Uterus (tissue), 4 donors: ENCODE measurements around the gene RASAL1. TPM values are rescaled to one million over a fixed set of nuclear protein-coding genes. Genes with fewer than 3 reads are reported as not detected.

Source experiments
- DNase-seq, 2 donors: peaks; one replicate each; pipeline ENCODE4 v3.0.0-alpha.2; 2019 to 2020
- H3K27ac ChIP-seq, 2 donors: fragments of 200-600 bp; sonication (generic); 1 replicate in 1 of 2; 2 replicates in 1 of 2; pipeline ENCODE4 v1.5.1; 2016 to 2018
- H3K27me3 ChIP-seq, 2 donors: fragments of 200-600 bp; sonication (generic); one replicate each; pipeline ENCODE4 v1.5.1; 2018 to 2019; ENCODE audit warnings: control low read depth in 1 of 2
- H3K36me3 ChIP-seq, 2 donors: fragments of 200-600 bp; sonication (generic); one replicate each; pipeline ENCODE4 v1.5.1; 2019; ENCODE audit warnings: control low read depth in 1 of 2
- H3K4me1 ChIP-seq, 2 donors: fragments of 200-600 bp; sonication (generic); one replicate each; pipeline ENCODE4 v1.5.1; 2018 to 2019; ENCODE audit warnings: control low read depth in 1 of 2
- H3K4me3 ChIP-seq, 2 donors: fragments of 200-600 bp; sonication (generic); 1 replicate in 1 of 2; 2 replicates in 1 of 2; pipeline ENCODE4 v1.5.1; 2018 to 2019; ENCODE audit warnings: mild to moderate bottlenecking in 1 of 2
- H3K9me3 ChIP-seq, 2 donors: fragments of 200-600 bp; sonication (generic); one replicate each; pipeline ENCODE4 v1.5.1; 2019; ENCODE audit warnings: control low read depth in 1 of 2
- CTCF ChIP-seq, 4 experiments: fragments of 200-600 bp in 2 of 4; fragments of 450-650 bp in 2 of 4; sonication (generic) in 2 of 4; IDR thresholded peaks; one replicate each; pipeline ENCODE4 v1.5.1; 2016 to 2019; ENCODE audit warnings: antibody characterized with exemption in 4 of 4, mild to moderate bottlenecking in 2 of 4, moderate library complexity in 1 of 4
- POLR2A ChIP-seq, 2 donors: fragments of 450-650 bp; IDR thresholded peaks; one replicate each; pipeline ENCODE4 v1.6.1; 2016; ENCODE audit warnings: antibody characterized with exemption in 2 of 2, mild to moderate bottlenecking in 1 of 2, moderate library complexity in 1 of 2
- intact Hi-C: fragments of 100-400 bp; cut with DNase I; formaldehyde crosslinking; loops from one replicate; pipeline ENCODE4 v1.15.1; 2023; ENCODE audit warnings: low total_unique reads
- total RNA-seq, 4 donors: library from RNA; depleted of rRNA in 3 of 4; stranded (reverse); fragments of >200 nt in 3 of 4; gene quantifications; one replicate each; pipeline versions ENCODE4 v1.1.0 to v1.2.4, GENCODE V29; 2014 to 2023
- donor health status: DM: yes; HTN: yes; CAD: no.

Gene RASAL1
- total RNA-seq, 4 donors from 2014 or later: 6.8 TPM; not detected in 3

GRCh38 chr12:113114447-113115178 lies 20.9 kb downstream of the RASAL1 start:
- no peak for TF ChIP-seq CTCF (IDR thresholded peaks at IDR 0.05)
- no peak for TF ChIP-seq POLR2A (IDR thresholded peaks at IDR 0.05)
- Histone ChIP-seq H3K9me3 (no peaks in the 10 kb centered on the region), H3K4me3 (no peak overlapping the region), H3K27me3 (no peaks in the 10 kb centered on the region), H3K4me1 (no peaks in the 10 kb centered on the region), H3K27ac (no peak overlapping the region), H3K36me3 (no peaks in the 10 kb centered on the region)
- intact Hi-C loops: no loop called here
- DNase-seq: no peak

GRCh38 chr12:113113397-113113796 lies 22.2 kb downstream of the RASAL1 start:
- TF ChIP-seq CTCF (IDR thresholded peaks at IDR 0.05) (no peak), POLR2A (IDR thresholded peaks at IDR 0.05) (no peak)
- Histone ChIP-seq H3K4me1 (no peaks in the 10 kb centered on the region), H3K27ac (no peak overlapping the region), H3K27me3 (no peaks in the 10 kb centered on the region), H3K36me3 (no peaks in the 10 kb centered on the region), H3K9me3 (no peaks in the 10 kb centered on the region), H3K4me3 (no peak overlapping the region)
- DNase-seq: no peak
- intact Hi-C loops: no loop called here

- Histone ChIP-seq H3K4me1 (no peaks in the 10 kb centered on the region), H3K9me3 (no peaks in the 10 kb centered on the region), H3K27me3 (no peaks in the 10 kb centered on the region), H3K4me3 (no peak overlapping the region), H3K36me3 (no peaks in the 10 kb centered on the region), H3K27ac (no peak overlapping the region)
- no peak for DNase-seq
- intact Hi-C loops: no loop called here
- TF ChIP-seq CTCF (IDR thresholded peaks at IDR 0.05) (no peak), POLR2A (IDR thresholded peaks at IDR 0.05) (no peak)
These were observed 23.3 kb downstream of the RASAL1 start for GRCh38 chr12:113112043-113112899.

- Histone ChIP-seq H3K9me3 (no peaks in the 10 kb centered on the region), H3K4me1 (no peaks in the 10 kb centered on the region), H3K4me3 (no peak overlapping the region), H3K27me3 (no peaks in the 10 kb centered on the region), H3K36me3 (no peaks in the 10 kb centered on the region), H3K27ac (no peak overlapping the region)
- TF ChIP-seq POLR2A (IDR thresholded peaks at IDR 0.05) (no peak), CTCF (IDR thresholded peaks at IDR 0.05) (no peak)
- intact Hi-C loops: no loop called here
- DNase-seq: no peak
These were observed 24.3 kb downstream of the RASAL1 start for GRCh38 chr12:113111247-113111646.
